Mesendoderm (in vitro differentiated cells): ENCODE data around the gene PCIF1.
A peak's percentile ranks its signal among the peaks of the same experiment; 100 is the strongest.

ENCODE experiments used
- DNase-seq: peaks from one replicate; pipeline ENCODE4 v3.0.0; 2013
- H2AK5ac ChIP-seq: 2 replicates; pipeline ENCODE4 v1.6.1; 2013; ENCODE audit warnings: low read length, inconsistent platforms
- H2BK120ac ChIP-seq: 2 replicates; pipeline ENCODE4 v1.6.1; 2013; ENCODE audit warnings: low read depth, mild to moderate bottlenecking, low read length, moderate library complexity, mixed read lengths
- H2BK15ac ChIP-seq: replicated peaks from 2 replicates; pipeline ENCODE4 v1.6.1; 2013; ENCODE audit warnings: low read depth, mild to moderate bottlenecking, moderate library complexity
- H2BK5ac ChIP-seq: 2 replicates; pipeline ENCODE4 v1.6.1; 2013; ENCODE audit warnings: low read length, inconsistent platforms
- H3K18ac ChIP-seq: 2 replicates; pipeline ENCODE4 v1.6.1; 2013; ENCODE audit warnings: mild to moderate bottlenecking, low read length, mixed read lengths
- H3K23ac ChIP-seq: one replicate; pipeline ENCODE4 v1.6.1; 2013; ENCODE audit warnings: low read length
- H3K27ac ChIP-seq: 2 replicates; pipeline ENCODE4 v1.5.1; 2013; ENCODE audit warnings: low read depth, mild to moderate bottlenecking, inconsistent platforms, low read length, moderate library complexity
- H3K27me3 ChIP-seq: 2 replicates; pipeline ENCODE4 v1.6.1; 2013; ENCODE audit warnings: low read length, control low read depth, mild to moderate bottlenecking, inconsistent platforms; ENCODE audit not compliant: insufficient read depth, poor library complexity
- H3K36me3 ChIP-seq: 2 replicates; pipeline ENCODE4 v1.6.1; 2013; ENCODE audit warnings: low read length, inconsistent platforms; ENCODE audit not compliant: control insufficient read depth, insufficient read depth
- H3K4ac ChIP-seq: one replicate; pipeline ENCODE4 v1.6.1; 2013; ENCODE audit warnings: low read depth, mild to moderate bottlenecking, low read length, moderate library complexity
- H3K4me1 ChIP-seq: 2 replicates; pipeline ENCODE4 v1.6.1; 2013; ENCODE audit warnings: low read depth, low read length, inconsistent platforms; ENCODE audit not compliant: control insufficient read depth
- H3K4me2 ChIP-seq: 2 replicates; pipeline ENCODE4 v1.6.1; 2013; ENCODE audit warnings: low read length
- H3K4me3 ChIP-seq: 2 replicates; pipeline ENCODE4 v1.5.1; 2013; ENCODE audit warnings: mild to moderate bottlenecking, low read length
- H3K56ac ChIP-seq: one replicate; pipeline ENCODE4 v1.6.1; 2013; ENCODE audit warnings: low read length
- H3K79me1 ChIP-seq: 2 replicates; pipeline ENCODE4 v1.6.1; 2013; ENCODE audit warnings: low read length, inconsistent platforms
- H3K79me2 ChIP-seq: 2 replicates; pipeline ENCODE4 v1.6.1; 2013; ENCODE audit warnings: mild to moderate bottlenecking, low read length; ENCODE audit not compliant: control insufficient read depth, insufficient read depth
- H3K9ac ChIP-seq: 2 replicates; pipeline ENCODE4 v1.6.1; 2013; ENCODE audit warnings: low read length, inconsistent platforms
- H4K5ac ChIP-seq: one replicate; pipeline ENCODE4 v1.6.1; 2013; ENCODE audit warnings: low read length
- H4K8ac ChIP-seq: one replicate; pipeline ENCODE4 v1.6.1; 2013; ENCODE audit warnings: low read depth, mild to moderate bottlenecking, control low read depth, low read length, moderate library complexity
- WGBS: extraction: QIAGEN DNeasy Blood & Tissue Kit; methylation state at CpG from one replicate; pipeline ENCODE4 v1.1.7; 2013; ENCODE audit warnings: low lambda C conversion rate, missing lambda C conversion rate; ENCODE audit not compliant: insufficient coverage; ENCODE audit errors: extremely low coverage; 5-methylcytosine and 5-hydroxymethylcytosine counted together

Gene PCIF1

DNA sequence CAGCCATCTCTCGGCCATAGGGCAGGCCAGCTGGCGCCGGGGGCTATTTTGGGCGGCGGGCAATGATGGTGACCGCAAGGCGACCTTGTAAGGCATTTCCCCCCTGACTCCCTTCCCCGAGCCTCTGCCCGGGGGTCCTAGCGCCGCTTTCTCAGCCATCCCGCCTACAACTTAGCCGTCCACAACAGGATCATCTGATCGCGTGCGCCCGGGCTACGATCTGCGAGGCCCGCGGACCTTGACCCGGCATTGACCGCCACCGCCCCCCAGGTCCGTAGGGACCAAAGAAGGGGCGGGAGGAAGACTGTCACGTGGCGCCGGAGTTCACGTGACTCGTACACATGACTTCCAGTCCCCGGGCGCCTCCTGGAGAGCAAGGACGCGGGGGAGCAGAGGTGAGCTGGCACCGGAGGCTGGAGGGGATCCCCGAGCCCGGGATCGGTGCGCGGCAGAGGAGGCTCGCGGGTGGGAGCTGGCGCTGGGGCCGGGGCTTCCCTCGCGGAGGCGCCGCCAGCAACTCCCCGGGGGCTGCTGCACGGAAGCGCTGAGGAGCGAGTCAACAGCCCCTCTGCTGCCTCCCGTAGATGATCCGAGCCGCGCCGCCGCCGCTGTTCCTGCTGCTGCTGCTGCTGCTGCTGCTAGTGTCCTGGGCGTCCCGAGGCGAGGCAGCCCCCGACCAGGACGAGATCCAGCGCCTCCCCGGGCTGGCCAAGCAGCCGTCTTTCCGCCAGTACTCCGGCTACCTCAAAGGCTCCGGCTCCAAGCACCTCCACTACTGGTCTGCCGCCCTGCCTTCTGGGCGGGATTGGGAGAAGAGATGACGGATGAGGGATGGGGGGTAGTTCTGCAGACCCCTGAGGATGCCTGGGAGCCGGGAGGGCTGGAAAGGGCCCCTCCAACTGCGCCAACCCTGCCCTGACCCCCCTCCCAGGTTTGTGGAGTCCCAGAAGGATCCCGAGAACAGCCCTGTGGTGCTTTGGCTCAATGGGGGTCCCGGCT is 43.2 kb upstream of the PCIF1 start, which contains the start of the genes CTSA and NEURL2:
Gene CTSA, plus strand, starts transcription at position 351 of the 999 bp plus-strand sequence. Its CDS starts 234 bp downstream, at position 585.
Gene NEURL2, minus strand, starts transcription at position 224 of the 999 bp plus-strand sequence. Its CDS starts 217 bp downstream, at position 7.
- Histone ChIP-seq H2AK5ac (no peak within 1 kb of the TSS), H3K79me2 (no peaks in the 10 kb centered on the region), H3K56ac (peak within 1 kb of the TSS; percentile 96), H3K79me1 (no peaks in the 10 kb centered on the region), H3K23ac (peak within 1 kb of the TSS; percentile 89), H3K27ac (no peak within 1 kb of the TSS), H3K36me3 (no peaks in the 10 kb centered on the region), H3K18ac (peak within 1 kb of the TSS; percentile 5), H3K4me3 (peak within 1 kb of the TSS; percentile 78), H2BK120ac (no peak within 1 kb of the TSS), H3K4me2 (peak within 1 kb of the TSS; percentile 90), H4K8ac (no peak within 1 kb of the TSS), H3K9ac (peak within 1 kb of the TSS; percentile 88), H2BK15ac (no peak within 1 kb of the TSS), H4K5ac (no peak within 1 kb of the TSS), H3K27me3 (no peaks in the 10 kb centered on the region), H2BK5ac (no peak within 1 kb of the TSS), H3K4ac (peak within 1 kb of the TSS; percentile 43), H3K4me1 (no peaks in the 10 kb centered on the region)
- WGBS: no CpG with 5 or more reads among the region's 78 CpGs
- DNase-seq: peak; percentile 95

DNA sequence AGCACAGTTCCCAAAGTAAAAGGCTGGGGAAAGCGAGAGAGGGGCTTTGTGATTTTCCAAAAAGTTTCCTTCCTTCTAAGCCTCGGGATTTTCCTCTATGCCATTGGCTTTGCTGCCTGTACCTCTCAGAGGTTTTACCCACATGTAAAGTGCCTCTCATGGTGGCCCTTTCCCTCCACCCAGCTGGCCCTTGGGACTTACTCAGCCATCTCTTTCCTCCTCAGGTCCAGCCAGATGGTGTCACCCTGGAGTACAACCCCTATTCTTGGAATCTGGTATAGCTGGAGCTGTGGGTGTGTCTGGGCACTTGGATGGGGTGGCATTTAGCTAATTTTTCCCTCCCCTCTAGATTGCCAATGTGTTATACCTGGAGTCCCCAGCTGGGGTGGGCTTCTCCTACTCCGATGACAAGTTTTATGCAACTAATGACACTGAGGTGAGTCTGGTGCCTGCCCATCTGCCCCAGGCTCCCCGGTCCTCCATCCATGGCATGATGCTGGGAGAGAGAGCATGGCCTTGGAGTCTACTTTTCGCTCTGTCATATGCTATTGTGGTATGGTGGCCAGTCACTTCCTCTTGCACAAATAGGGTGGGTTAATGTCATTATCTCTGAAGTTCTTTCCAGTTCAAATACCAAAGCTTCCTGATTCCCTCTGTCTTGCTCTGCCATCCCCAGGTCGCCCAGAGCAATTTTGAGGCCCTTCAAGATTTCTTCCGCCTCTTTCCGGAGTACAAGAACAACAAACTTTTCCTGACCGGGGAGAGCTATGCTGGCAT is 42.2 kb upstream of the PCIF1 start:
- Histone ChIP-seq H3K36me3 (no peaks in the 10 kb centered on the region), H4K5ac (no peak overlapping the region), H3K79me2 (no peaks in the 10 kb centered on the region), H3K4ac (no peak overlapping the region), H3K18ac (no peak overlapping the region), H2BK5ac (no peak overlapping the region), H3K4me1 (no peaks in the 10 kb centered on the region), H3K27ac (no peak overlapping the region), H2AK5ac (no peak overlapping the region), H3K56ac (no peak overlapping the region), H3K9ac (no peak overlapping the region), H3K4me3 (no peak overlapping the region), H3K23ac (no peak overlapping the region), H3K79me1 (no peaks in the 10 kb centered on the region), H2BK120ac (no peak overlapping the region), H2BK15ac (no peak overlapping the region), H4K8ac (no peak overlapping the region), H3K27me3 (no peaks in the 10 kb centered on the region), H3K4me2 (no peak overlapping the region)
- no CpG with 5 or more reads among the region's 9 CpGs for WGBS
- DNase-seq: peak; percentile 55

DNA sequence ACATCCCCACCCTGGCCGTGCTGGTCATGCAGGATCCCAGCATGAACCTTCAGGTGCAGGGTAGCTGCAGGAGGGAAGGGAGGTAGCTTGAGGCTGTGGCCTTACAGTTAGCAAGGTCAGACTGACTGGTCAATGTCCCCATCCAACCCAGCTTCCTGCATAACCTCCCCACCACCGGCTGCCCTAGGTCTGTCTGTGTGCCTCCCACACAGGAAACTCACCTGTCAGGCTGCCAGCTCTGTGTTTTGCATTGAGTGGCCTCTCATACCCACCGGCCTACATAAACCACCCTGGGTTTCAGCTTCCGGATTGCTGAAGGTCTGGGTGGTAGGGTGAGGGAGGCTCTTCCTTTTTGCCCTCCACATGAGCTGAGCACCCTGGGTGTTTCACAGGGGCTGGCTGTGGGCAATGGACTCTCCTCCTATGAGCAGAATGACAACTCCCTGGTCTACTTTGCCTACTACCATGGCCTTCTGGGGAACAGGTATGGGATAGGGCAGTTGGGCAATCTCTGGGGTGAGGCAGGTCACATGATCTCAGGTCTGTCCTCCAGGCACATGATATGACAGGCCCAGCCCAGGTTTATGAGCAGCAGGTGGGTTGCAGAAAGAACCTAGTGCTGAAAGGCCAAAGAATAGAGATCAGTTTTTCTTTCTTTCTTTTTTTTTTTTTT is 41.5 kb upstream of the PCIF1 start:
- Histone ChIP-seq H3K79me2 (no peaks in the 10 kb centered on the region), H3K56ac (no peak overlapping the region), H3K23ac (no peak overlapping the region), H3K9ac (no peak overlapping the region), H3K4me2 (no peak overlapping the region), H3K36me3 (peaks cover 2% of the 10 kb centered on the region), H3K27ac (no peak overlapping the region), H3K4me3 (no peak overlapping the region), H3K4me1 (no peaks in the 10 kb centered on the region), H4K5ac (no peak overlapping the region), H3K27me3 (no peaks in the 10 kb centered on the region), H4K8ac (no peak overlapping the region), H2BK120ac (no peak overlapping the region), H2AK5ac (no peak overlapping the region), H2BK5ac (no peak overlapping the region), H3K4ac (no peak overlapping the region), H2BK15ac (no peak overlapping the region), H3K18ac (no peak overlapping the region), H3K79me1 (no peaks in the 10 kb centered on the region)
- WGBS: no CpG with 5 or more reads among the region's 4 CpGs
- DNase-seq: no peak

DNA sequence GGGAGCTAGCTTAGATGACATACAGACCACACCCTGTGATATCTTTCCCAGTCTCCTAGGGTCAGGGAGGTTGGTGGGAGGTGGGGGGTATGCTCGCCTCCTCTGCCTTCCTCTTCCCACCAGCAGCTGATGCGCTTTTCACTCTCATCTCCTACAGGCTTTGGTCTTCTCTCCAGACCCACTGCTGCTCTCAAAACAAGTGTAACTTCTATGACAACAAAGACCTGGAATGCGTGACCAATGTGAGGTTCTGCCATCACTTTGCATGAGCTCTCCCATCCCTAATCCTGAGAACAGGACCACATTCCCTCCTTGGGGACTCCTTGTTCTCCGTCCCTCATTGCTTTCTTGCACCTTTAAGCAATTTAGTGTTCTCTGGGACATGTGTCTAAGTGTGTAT is 40.7 kb upstream of the PCIF1 start:
- Histone ChIP-seq H3K4me3 (no peak overlapping the region), H3K9ac (no peak overlapping the region), H3K4me1 (no peaks in the 10 kb centered on the region), H2BK5ac (no peak overlapping the region), H3K79me2 (no peaks in the 10 kb centered on the region), H3K27ac (no peak overlapping the region), H3K79me1 (no peaks in the 10 kb centered on the region), H3K27me3 (no peaks in the 10 kb centered on the region), H2AK5ac (no peak overlapping the region), H4K8ac (no peak overlapping the region), H2BK120ac (no peak overlapping the region), H2BK15ac (no peak overlapping the region), H3K56ac (no peak overlapping the region), H3K4me2 (no peak overlapping the region), H3K23ac (no peak overlapping the region), H3K18ac (no peak overlapping the region), H3K4ac (no peak overlapping the region), H3K36me3 (peaks cover 2% of the 10 kb centered on the region), H4K5ac (no peak overlapping the region)
- peak; percentile 14 for DNase-seq
- WGBS: no CpG with 5 or more reads among the region's 4 CpGs

DNA sequence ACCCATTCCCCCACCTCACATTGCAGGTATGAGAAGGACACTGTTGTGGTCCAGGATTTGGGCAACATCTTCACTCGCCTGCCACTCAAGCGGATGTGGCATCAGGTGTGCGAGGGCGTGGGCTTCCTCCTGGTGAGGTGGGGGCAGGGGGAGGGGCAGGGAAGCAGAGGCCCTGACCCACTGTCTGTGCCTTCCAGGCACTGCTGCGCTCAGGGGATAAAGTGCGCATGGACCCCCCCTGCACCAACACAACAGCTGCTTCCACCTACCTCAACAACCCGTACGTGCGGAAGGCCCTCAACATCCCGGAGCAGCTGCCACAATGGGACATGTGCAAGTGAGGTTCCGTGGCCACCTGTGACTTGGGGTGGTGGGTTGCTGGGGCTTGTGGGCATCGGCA is 39.7 kb upstream of the PCIF1 start:
- Histone ChIP-seq H3K79me2 (no peaks in the 10 kb centered on the region), H3K27me3 (no peaks in the 10 kb centered on the region), H3K56ac (no peak overlapping the region), H3K27ac (no peak overlapping the region), H3K23ac (no peak overlapping the region), H2AK5ac (no peak overlapping the region), H4K8ac (no peak overlapping the region), H3K4me2 (no peak overlapping the region), H3K9ac (no peak overlapping the region), H2BK5ac (no peak overlapping the region), H3K4me3 (no peak overlapping the region), H4K5ac (no peak overlapping the region), H3K4me1 (no peaks in the 10 kb centered on the region), H3K36me3 (peaks cover 2% of the 10 kb centered on the region), H2BK120ac (no peak overlapping the region), H3K79me1 (no peaks in the 10 kb centered on the region), H3K4ac (no peak overlapping the region), H3K18ac (no peak overlapping the region), H2BK15ac (no peak overlapping the region)
- no peak for DNase-seq
- WGBS: no CpG with 5 or more reads among the region's 12 CpGs
